ENCODE results near the gene NCOA3. TPM values are rescaled to one million over a fixed set of nuclear protein-coding genes. Genes with fewer than 3 reads are reported as not detected.
A peak's percentile ranks its signal among the peaks of the same experiment; 100 is the strongest.

The NCOA3 gene
- total RNA-seq, 1 experiment from 2014 or later, result 25.9 TPM

- TF ChIP-seq EGR1 (IDR thresholded peaks at IDR 0.05; ENCODE audit: low read depth), result 0 out of 2 replicates have a peak, but pooled peaks have one; percentile 31
- TF ChIP-seq RAD21 (IDR thresholded peaks at IDR 0.05; ENCODE audit: low read depth), result peak; percentile 42; the same call in 1 of the 2 replicates
- TF ChIP-seq, protein P1, sequence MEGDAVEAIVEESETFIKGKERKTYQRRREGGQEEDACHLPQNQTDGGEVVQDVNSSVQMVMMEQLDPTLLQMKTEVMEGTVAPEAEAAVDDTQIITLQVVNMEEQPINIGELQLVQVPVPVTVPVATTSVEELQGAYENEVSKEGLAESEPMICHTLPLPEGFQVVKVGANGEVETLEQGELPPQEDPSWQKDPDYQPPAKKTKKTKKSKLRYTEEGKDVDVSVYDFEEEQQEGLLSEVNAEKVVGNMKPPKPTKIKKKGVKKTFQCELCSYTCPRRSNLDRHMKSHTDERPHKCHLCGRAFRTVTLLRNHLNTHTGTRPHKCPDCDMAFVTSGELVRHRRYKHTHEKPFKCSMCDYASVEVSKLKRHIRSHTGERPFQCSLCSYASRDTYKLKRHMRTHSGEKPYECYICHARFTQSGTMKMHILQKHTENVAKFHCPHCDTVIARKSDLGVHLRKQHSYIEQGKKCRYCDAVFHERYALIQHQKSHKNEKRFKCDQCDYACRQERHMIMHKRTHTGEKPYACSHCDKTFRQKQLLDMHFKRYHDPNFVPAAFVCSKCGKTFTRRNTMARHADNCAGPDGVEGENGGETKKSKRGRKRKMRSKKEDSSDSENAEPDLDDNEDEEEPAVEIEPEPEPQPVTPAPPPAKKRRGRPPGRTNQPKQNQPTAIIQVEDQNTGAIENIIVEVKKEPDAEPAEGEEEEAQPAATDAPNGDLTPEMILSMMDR (IDR thresholded peaks at IDR 0.05 in 2 of 3, conservative IDR thresholded peaks at IDR 0.05 in 1 of 3; ENCODE audit: borderline replicate concordance in 1 of 3, insufficient read depth in 1 of 3, low read depth in 2 of 3, low read length in 2 of 3), result peak in 2 of 3 experiments; percentile 8 to 32; a peak in 2 of 6 replicates
Measured at GRCh38 chr20:47501482-47502270, at the start of gene NCOA3 (continued).

DNA sequence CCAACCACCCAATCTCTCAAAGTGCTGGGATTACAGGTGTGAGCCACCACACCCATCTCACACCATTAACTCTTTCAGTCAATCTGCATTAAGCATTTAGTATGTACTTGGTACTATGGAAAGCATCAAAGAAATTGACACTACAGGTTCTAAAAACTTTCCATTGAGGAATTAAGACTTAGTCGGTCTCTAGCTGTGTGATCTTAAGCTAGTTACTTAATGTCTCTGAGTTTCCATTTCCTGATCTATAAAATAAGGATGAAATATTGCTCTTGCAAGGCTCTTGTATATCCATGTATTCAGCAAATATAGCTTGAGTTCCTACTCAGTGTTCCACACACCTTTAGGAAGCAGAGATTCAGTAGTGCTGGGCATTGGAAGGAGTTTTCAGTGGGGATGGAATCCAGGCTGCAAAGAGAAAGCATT, 48.9 kb upstream of the NCOA3 start:
- no peak for TF ChIP-seq YY1 (IDR thresholded peaks at IDR 0.05; ENCODE audit: extremely low read depth, insufficient replicate concordance, low read depth, low read length)
- TF ChIP-seq ZFX (IDR thresholded peaks at IDR 0.05), result no peak
- TF ChIP-seq CBX3 (IDR thresholded peaks at IDR 0.05; ENCODE audit: low read depth), result no peak
- no peak for TF ChIP-seq EZH2 (IDR thresholded peaks at IDR 0.05)
- TF ChIP-seq CEBPB (IDR thresholded peaks at IDR 0.05; ENCODE audit: low read depth), result no peak
- TF ChIP-seq SP1 (IDR thresholded peaks at IDR 0.05; ENCODE audit: low read depth), result no peak
- H3K27ac ChIP-seq (ENCODE audit: low read depth, low read length), result peak overlapping the region; percentile 65
- peak overlapping the region in 1 of 2 experiments; percentile 43; a peak in 2 of 4 replicates for H3K4me3 ChIP-seq (replicated peaks in 1 of 2; ENCODE audit: low read depth in 1 of 2, low read length in 2 of 2)
- H3K27me3 ChIP-seq (ENCODE audit: insufficient read depth, low read length), result no peaks in the 10 kb centered on the region
- no peaks in the 10 kb centered on the region for H3K36me3 ChIP-seq (ENCODE audit: control insufficient read depth in 1 of 2, insufficient read depth in 2 of 2, low read length in 2 of 2)
- no TSS peak for BruUV-seq (replicated peaks)
- ATAC-seq (peak; percentile 29), DNase-seq (ENCODE audit: low read depth, low spot score) (no peak)
- peaks cover 28 to 51% of the 10 kb centered on the region in 2 experiments for H3K4me1 ChIP-seq (ENCODE audit: control insufficient read depth in 1 of 2, insufficient read depth in 2 of 2, low read length in 2 of 2)
- peak overlapping the region; percentile 74 for H3K4me2 ChIP-seq (ENCODE audit: low read length)
- H3K9ac ChIP-seq (ENCODE audit: low read length), result peak overlapping the region; percentile 62
- intact Hi-C loops (cut with micrococcal nuclease), result no loop called here
- ChIA-PET CTCF (interaction anchor here (1.7 kb wide), 1 partner anchor 69 kb away, joined by 5 read pairs; no protein-coding TSS in a partner anchor), RAD21 (ENCODE audit: low non-redundant PET in 1 of 2, low total read pairs in 2 of 2, uncharacterized antibody in 2 of 2, unreplicated experiment in 2 of 2) (no interaction called here), POLR2A (interaction anchor here (0.6 to 1.3 kb wide), 5 partner anchors 13 to 62 kb away, joined by 3 to 7 read pairs (median 5); partner anchors contain the start of gene NCOA3)
- H4K20me1 ChIP-seq (ENCODE audit: insufficient read depth), result no peaks in the 10 kb centered on the region
- H2AFZ ChIP-seq (ENCODE audit: low read depth, low read length, poor library complexity, severe bottlenecking), result peak overlapping the region; percentile 95
- no peaks in the 10 kb centered on the region for H3K79me2 ChIP-seq (ENCODE audit: insufficient read depth, low read length)
- no peaks in the 10 kb centered on the region for H3K9me3 ChIP-seq (ENCODE audit: control insufficient read depth in 1 of 2, insufficient read depth in 1 of 2, low read depth in 1 of 2, low read length in 2 of 2)
- no peaks in the 10 kb centered on the region for H3K9me2 ChIP-seq (ENCODE audit: insufficient read depth)

All from HCT116 (cell line).